Mesothelial cell of epicardium (in vitro differentiated cells): ENCODE results near the gene SLIT3. TPM values are rescaled to one million over a fixed set of nuclear protein-coding genes. Genes with fewer than 3 reads are reported as not detected.

Source experiments
- DNase-seq, 2 experiments: peaks; one replicate each; pipeline ENCODE4 v3.0.0; 2021; ENCODE audit warnings: low spot score in 2 of 2; ENCODE audit not compliant: unreplicated experiment in 2 of 2
- H3K27ac Mint-ChIP-seq: 2 replicates; pipeline ENCODE4 v1.8.0; 2021; ENCODE audit warnings: mixed read lengths
- H3K27me3 Mint-ChIP-seq: 2 replicates; pipeline ENCODE4 v1.8.0; 2021; ENCODE audit warnings: low read depth, mixed read lengths
- H3K36me3 Mint-ChIP-seq: 2 replicates; pipeline ENCODE4 v1.8.0; 2021; ENCODE audit warnings: mixed read lengths
- H3K4me1 Mint-ChIP-seq: 2 replicates; pipeline ENCODE4 v1.8.0; 2021; ENCODE audit warnings: mixed read lengths
- H3K4me3 Mint-ChIP-seq: 2 replicates; pipeline ENCODE4 v1.8.0; 2021; ENCODE audit warnings: mild to moderate bottlenecking, moderate library complexity, mixed read lengths
- H3K9me3 Mint-ChIP-seq: 2 replicates; pipeline ENCODE4 v1.8.0; 2021; ENCODE audit warnings: mixed read lengths
- total RNA-seq: library from RNA; stranded (reverse); gene quantifications from 3 replicates; pipeline ENCODE4 v1.2.1, GENCODE V29; 2021
- TF ChIP-seq, protein P1 (sequence below): fragments of 200-600 bp; sonication (generic); IDR thresholded peaks from one replicate; pipeline ENCODE4 v1.5.0; 2021; ENCODE audit warnings: antibody characterized with exemption; ENCODE audit not compliant: unreplicated experiment

SLIT3 gene
- total RNA-seq, 1 donor from 2014 or later: 65.1 TPM

DNA sequence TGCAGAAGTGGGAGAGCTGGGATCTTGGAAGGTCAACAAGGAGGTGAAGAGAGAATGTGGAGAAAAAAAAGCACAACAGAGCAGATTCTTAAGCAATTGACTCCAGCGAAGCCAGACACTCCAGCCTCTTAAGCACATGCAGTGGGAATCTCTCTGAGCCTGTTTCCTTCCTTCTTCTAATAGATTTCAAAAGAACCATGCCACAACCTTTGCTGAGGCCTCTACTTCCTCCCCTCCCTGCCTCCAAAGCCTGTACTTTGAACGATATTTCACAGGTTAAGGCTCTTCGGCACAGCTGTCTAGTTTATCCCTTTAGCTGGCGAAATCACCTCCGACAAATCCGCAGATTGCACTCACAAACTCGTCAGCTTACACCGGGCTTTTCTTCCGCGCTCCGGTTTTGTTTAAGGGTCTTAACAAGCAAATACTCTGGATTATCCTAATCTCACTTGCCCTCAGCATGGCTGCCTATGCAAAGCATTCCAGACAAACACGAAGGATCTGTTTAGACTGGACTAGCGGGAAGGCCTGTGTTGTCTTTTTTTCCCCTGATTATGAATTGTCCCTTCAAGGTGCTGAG lies 510.2 kb downstream of the SLIT3 start:
- H3K36me3 Mint-ChIP-seq: no peaks in the 10 kb centered on the region
- no peak overlapping the region for H3K27ac Mint-ChIP-seq
- H3K4me1 Mint-ChIP-seq: peaks cover 47% of the 10 kb centered on the region
- H3K9me3 Mint-ChIP-seq: no peaks in the 10 kb centered on the region
- no peak overlapping the region for H3K4me3 Mint-ChIP-seq
- TF ChIP-seq, protein P1, sequence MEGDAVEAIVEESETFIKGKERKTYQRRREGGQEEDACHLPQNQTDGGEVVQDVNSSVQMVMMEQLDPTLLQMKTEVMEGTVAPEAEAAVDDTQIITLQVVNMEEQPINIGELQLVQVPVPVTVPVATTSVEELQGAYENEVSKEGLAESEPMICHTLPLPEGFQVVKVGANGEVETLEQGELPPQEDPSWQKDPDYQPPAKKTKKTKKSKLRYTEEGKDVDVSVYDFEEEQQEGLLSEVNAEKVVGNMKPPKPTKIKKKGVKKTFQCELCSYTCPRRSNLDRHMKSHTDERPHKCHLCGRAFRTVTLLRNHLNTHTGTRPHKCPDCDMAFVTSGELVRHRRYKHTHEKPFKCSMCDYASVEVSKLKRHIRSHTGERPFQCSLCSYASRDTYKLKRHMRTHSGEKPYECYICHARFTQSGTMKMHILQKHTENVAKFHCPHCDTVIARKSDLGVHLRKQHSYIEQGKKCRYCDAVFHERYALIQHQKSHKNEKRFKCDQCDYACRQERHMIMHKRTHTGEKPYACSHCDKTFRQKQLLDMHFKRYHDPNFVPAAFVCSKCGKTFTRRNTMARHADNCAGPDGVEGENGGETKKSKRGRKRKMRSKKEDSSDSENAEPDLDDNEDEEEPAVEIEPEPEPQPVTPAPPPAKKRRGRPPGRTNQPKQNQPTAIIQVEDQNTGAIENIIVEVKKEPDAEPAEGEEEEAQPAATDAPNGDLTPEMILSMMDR: no peak
- H3K27me3 Mint-ChIP-seq: peaks cover 18% of the 10 kb centered on the region
- no peak for DNase-seq

DNA sequence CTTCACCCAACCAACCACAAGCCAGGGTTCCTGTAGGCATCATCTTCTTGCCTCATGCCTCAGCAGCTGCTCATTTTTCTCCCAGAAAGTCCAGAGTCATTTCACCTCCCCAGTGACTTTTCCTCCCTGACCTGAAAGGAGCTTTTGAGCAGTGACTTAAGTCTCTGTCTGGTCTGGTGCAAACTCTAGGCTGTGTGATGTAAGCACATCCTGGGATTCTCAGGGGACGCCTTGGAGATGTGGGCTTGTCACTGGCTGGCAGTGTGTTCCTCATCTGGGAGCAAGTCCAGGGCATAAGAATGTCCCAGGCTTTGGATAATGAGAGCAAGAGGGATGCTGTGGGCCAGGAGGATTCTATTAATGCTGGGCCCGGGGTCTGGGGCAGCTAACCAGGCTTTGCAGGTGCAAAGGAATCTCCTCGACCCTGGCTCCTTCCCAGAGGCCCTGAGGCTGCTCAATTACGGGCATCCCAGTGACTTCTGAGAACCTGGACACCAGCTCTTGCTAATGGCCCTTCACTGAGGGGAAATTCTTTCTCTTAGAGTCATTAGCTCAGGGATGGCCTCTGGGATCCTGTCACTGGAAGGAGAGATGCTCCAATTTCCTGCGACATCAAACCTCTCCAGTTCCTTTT lies 510.8 kb downstream of the SLIT3 start:
- H3K36me3 Mint-ChIP-seq: peaks cover 5% of the 10 kb centered on the region

DNA sequence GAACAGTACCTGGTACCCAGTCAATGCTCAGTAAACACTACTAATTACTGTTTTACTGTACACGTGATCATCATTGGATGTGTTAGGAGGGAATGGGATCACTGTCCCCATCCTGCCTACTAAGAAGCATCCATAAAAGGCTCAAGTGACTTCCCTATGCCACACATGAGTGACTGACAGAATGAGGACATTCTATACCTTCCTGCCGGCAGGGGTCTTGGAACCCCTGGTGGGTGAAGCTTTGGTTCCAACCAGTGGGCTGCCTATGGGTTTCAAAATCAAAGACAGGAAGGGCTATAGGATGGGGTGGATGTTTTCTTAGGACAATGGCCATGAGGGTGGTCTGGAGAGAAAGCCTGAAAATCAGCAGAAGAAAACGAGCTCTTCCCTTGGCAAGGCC lies 512.2 kb downstream of the SLIT3 start:
- H3K4me1 Mint-ChIP-seq: peaks cover 28% of the 10 kb centered on the region
- TF ChIP-seq, protein P1: no peak
- peaks cover 13% of the 10 kb centered on the region for H3K36me3 Mint-ChIP-seq
- no peak for DNase-seq
- no peak overlapping the region for H3K4me3 Mint-ChIP-seq
- H3K9me3 Mint-ChIP-seq: no peaks in the 10 kb centered on the region
- H3K27me3 Mint-ChIP-seq: peaks cover 24% of the 10 kb centered on the region
- H3K27ac Mint-ChIP-seq: no peak overlapping the region

More for the DNA sequence above, 510.8 kb downstream of the SLIT3 start:
- peaks cover 19% of the 10 kb centered on the region for H3K27me3 Mint-ChIP-seq
- no peak overlapping the region for H3K4me3 Mint-ChIP-seq
- no peaks in the 10 kb centered on the region for H3K9me3 Mint-ChIP-seq
- no peak overlapping the region for H3K27ac Mint-ChIP-seq
- TF ChIP-seq, protein P1: no peak
- no peak for DNase-seq
- peaks cover 41% of the 10 kb centered on the region for H3K4me1 Mint-ChIP-seq

DNA sequence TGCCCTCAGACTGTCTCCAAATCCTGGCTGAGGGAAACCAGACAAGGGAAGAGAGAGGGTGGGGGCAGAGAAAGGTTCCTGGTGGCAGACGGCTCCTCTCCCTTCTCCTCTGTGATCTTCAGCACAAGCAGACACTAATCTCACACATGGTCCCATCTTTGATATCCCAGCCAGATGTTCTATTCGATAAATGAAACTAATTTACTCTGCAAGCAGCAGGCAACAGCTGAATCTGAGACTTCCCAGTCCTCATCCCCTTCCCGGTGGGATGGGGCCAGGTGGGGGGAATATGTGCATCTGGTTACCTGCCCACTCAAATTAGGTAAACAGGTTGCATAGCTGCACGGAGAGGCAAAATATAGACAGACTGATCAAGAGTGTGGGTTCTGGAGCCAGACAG lies 512.8 kb downstream of the SLIT3 start:
- no peak overlapping the region for H3K4me3 Mint-ChIP-seq
- H3K27me3 Mint-ChIP-seq: peaks cover 25% of the 10 kb centered on the region
- H3K36me3 Mint-ChIP-seq: peaks cover 18% of the 10 kb centered on the region
- DNase-seq: no peak
- H3K9me3 Mint-ChIP-seq: peaks cover 4% of the 10 kb centered on the region
- H3K4me1 Mint-ChIP-seq: peaks cover 21% of the 10 kb centered on the region
- no peak overlapping the region for H3K27ac Mint-ChIP-seq
- TF ChIP-seq, protein P1: no peak

DNA sequence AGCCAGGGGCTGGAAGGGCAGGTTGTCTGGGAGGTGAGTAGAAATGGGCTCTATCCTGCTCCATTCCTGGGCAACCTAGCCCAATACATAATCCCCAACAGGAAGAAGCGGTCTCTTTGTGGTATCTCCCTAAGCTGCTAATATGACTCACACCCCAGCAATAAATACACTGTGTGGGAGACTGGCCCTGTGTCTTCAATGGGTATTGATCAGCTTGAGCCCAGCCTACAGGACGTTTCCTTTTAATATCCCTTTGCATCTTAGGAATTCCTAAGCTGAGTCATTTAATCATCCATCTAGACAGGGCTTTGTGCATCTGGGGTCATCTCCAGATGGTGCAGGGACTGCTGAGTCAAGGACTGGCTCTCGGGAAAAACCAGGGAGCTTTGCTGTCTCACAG lies 514.8 kb downstream of the SLIT3 start:
- DNase-seq: no peak
- Mint-ChIP-seq H3K36me3 (peaks cover 22% of the 10 kb centered on the region), H3K27me3 (peaks cover 35% of the 10 kb centered on the region), H3K27ac (no peak overlapping the region), H3K4me3 (no peak overlapping the region), H3K9me3 (peaks cover 9% of the 10 kb centered on the region), H3K4me1 (peaks cover 12% of the 10 kb centered on the region)
- TF ChIP-seq, protein P1: no peak
